Measurements from ENCODE around the gene SLC5A6. TPM values are rescaled to one million over a fixed set of nuclear protein-coding genes. Genes with fewer than 3 reads are reported as not detected.

Gene SLC5A6
- total and polyA plus RNA-seq, 2 of the 8 experiments (the other 6 are each of a cell fraction or from before 2014, with no cell fraction given): 118 to 183 TPM

- H3K14ac ChIP-seq (ENCODE audit: insufficient read length): no peak overlapping the region
- POLR2A ChIA-PET (ENCODE audit: partially characterized antibody): interaction anchor here (1.4 kb wide), 1 partner anchor 9 kb away, joined by 6 read pairs; no protein-coding TSS in a partner anchor
- no peak overlapping the region for H3K23ac ChIP-seq (ENCODE audit: insufficient read length)
- H3K4me1 ChIP-seq (replicated peaks in 1 of 4; ENCODE audit: control insufficient read depth in 3 of 4, insufficient read depth in 4 of 4, low read length in 3 of 4): no peaks in the 10 kb centered on the region; a peak in 1 of 7 replicates
- DNase-seq (ENCODE audit: low read depth in 1 of 2, low spot score in 2 of 2): no peak
- H3K27ac ChIP-seq (ENCODE audit: low read depth, low read length): no peak overlapping the region
- 0 out of 2 replicates have a peak overlapping the region, but pooled peaks have one; percentile 60 for H2BK12ac ChIP-seq (ENCODE audit: low read depth, low read length)
- H3K4ac ChIP-seq (replicated peaks; ENCODE audit: insufficient read length, low read depth, low read length): no peak overlapping the region
- H3K9ac ChIP-seq (replicated peaks in 1 of 4; ENCODE audit: extremely low read depth in 1 of 4, low read depth in 3 of 4, low read length in 3 of 4): no peak overlapping the region
- no peaks in the 10 kb centered on the region for H3K9me3 ChIP-seq (ENCODE audit: insufficient read depth in 2 of 2, low read depth in 1 of 2, low read length in 1 of 2)
- 84% methylated on average over 6 of the region's 6 CpGs; no CpG with 5 or more reads in 1 of the 2 experiments for WGBS, 2 experiments (ENCODE audit: extremely low coverage in 1 of 2, insufficient coverage in 1 of 2, insufficient read length in 1 of 2, insufficient replicate concordance in 2 of 2, low coverage in 1 of 2, low lambda C conversion rate in 2 of 2, missing lambda C conversion rate in 1 of 2)
- no peak overlapping the region for H3K18ac ChIP-seq (ENCODE audit: extremely low read depth, low read length)
- H2AK5ac ChIP-seq (ENCODE audit: low read depth, low read length): no peak overlapping the region
- H2BK15ac ChIP-seq (ENCODE audit: low read length): no peak overlapping the region
- no peak overlapping the region for H3K56ac ChIP-seq (replicated peaks; ENCODE audit: insufficient read length, low read depth, low read length)
- no peak overlapping the region for H2BK120ac ChIP-seq (replicated peaks; ENCODE audit: low read depth, low read length)
- H3K79me1 ChIP-seq (ENCODE audit: low read depth, low read length): no peaks in the 10 kb centered on the region
- H4K20me1 ChIP-seq (replicated peaks in 1 of 2; ENCODE audit: control insufficient read depth in 1 of 2, insufficient read depth in 2 of 2, low read length in 2 of 2): no peaks in the 10 kb centered on the region
- no peak for FAIRE-seq
- H3K23me2 ChIP-seq (ENCODE audit: low read depth, low read length): no peaks in the 10 kb centered on the region
- H4K91ac ChIP-seq (replicated peaks; ENCODE audit: insufficient read length, low read length): no peak overlapping the region
- no peak overlapping the region for H3K4me2 ChIP-seq (ENCODE audit: insufficient read depth in 1 of 2, low read depth in 2 of 2, low read length in 2 of 2)
- no peak overlapping the region for H2BK5ac ChIP-seq (ENCODE audit: low read depth, low read length)
- no peak overlapping the region for H4K5ac ChIP-seq (ENCODE audit: insufficient read length, low read depth, low read length)
- no peaks in the 10 kb centered on the region for H3K27me3 ChIP-seq (replicated peaks in 1 of 4; ENCODE audit: control insufficient read depth in 3 of 4, extremely low read depth in 1 of 4, insufficient read depth in 3 of 4, low read length in 3 of 4)
- H2AFZ ChIP-seq (ENCODE audit: low read length): no peak overlapping the region
- H3K36me3 ChIP-seq (ENCODE audit: control insufficient read depth in 2 of 4, insufficient read depth in 4 of 4, low read length in 3 of 4): no peaks in the 10 kb centered on the region
- CTCF ChIA-PET (ENCODE audit: partially characterized antibody): interaction anchor here (0.7 to 2.9 kb wide), 7 partner anchors 13 to 80 kb away, joined by 3 to 14 read pairs (median 3); partner anchors contain the start of gene PREB
- H3K4me3 ChIP-seq (ENCODE audit: extremely low read depth in 1 of 4, insufficient read depth in 2 of 4, low read depth in 3 of 4, low read length in 4 of 4): no peak overlapping the region
- no peak overlapping the region for H2BK20ac ChIP-seq (ENCODE audit: low read length)
- H4K8ac ChIP-seq (ENCODE audit: extremely low read depth, insufficient read depth, low read length): no peak overlapping the region
- H3K79me2 ChIP-seq (ENCODE audit: control insufficient read depth in 1 of 2, insufficient read depth in 2 of 2, low read length in 2 of 2): no peaks in the 10 kb centered on the region
- no peak for TF ChIP-seq GTF2F1 (IDR thresholded peaks at IDR 0.05; ENCODE audit: borderline replicate concordance, low read depth, low read length)
Observed at GRCh38 chr2:27154488-27154887, 57.6 kb downstream of the SLC5A6 start.
